Activated naive CD8-positive, alpha-beta T cell (primary cell): ENCODE measurements around the gene MEF2D.
A peak's percentile ranks its signal among the peaks of the same experiment; 100 is the strongest.

Experiments used
- H3K27ac Mint-ChIP-seq: one replicate; pipeline ENCODE4 v1.8.0; 2021; ENCODE audit warnings: mixed read lengths
- H3K27me3 Mint-ChIP-seq: one replicate; pipeline ENCODE4 v1.8.0; 2021; ENCODE audit warnings: mixed read lengths
- H3K36me3 Mint-ChIP-seq: one replicate; pipeline ENCODE4 v1.8.0; 2021; ENCODE audit warnings: mixed read lengths
- H3K4me1 Mint-ChIP-seq: one replicate; pipeline ENCODE4 v1.8.0; 2021; ENCODE audit warnings: low read depth, mixed read lengths
- H3K4me3 Mint-ChIP-seq: one replicate; pipeline ENCODE4 v1.8.0; 2021; ENCODE audit warnings: mild to moderate bottlenecking, mixed read lengths
- H3K9me3 Mint-ChIP-seq: one replicate; pipeline ENCODE4 v1.8.0; 2021; ENCODE audit warnings: low read depth, mixed read lengths

MEF2D gene

GRCh38 chr1:156532374-156532773, 31.8 kb upstream of the MEF2D start:
- Mint-ChIP-seq H3K36me3 (no peaks in the 10 kb centered on the region), H3K9me3 (no peaks in the 10 kb centered on the region), H3K27ac (no peak overlapping the region), H3K4me1 (peaks cover 16% of the 10 kb centered on the region), H3K4me3 (no peak overlapping the region), H3K27me3 (no peaks in the 10 kb centered on the region)

- H3K9me3 Mint-ChIP-seq: no peaks in the 10 kb centered on the region
- H3K27ac Mint-ChIP-seq: no peak overlapping the region
- H3K4me3 Mint-ChIP-seq: no peak overlapping the region
- no peaks in the 10 kb centered on the region for H3K36me3 Mint-ChIP-seq
- peaks cover 32% of the 10 kb centered on the region for H3K4me1 Mint-ChIP-seq
- H3K27me3 Mint-ChIP-seq: no peaks in the 10 kb centered on the region
Observed at GRCh38 chr1:156530006-156530405, 29.4 kb upstream of the MEF2D start.

- Mint-ChIP-seq H3K27me3 (no peaks in the 10 kb centered on the region), H3K4me1 (peaks cover 43% of the 10 kb centered on the region), H3K27ac (peak overlapping the region; percentile 18), H3K36me3 (no peaks in the 10 kb centered on the region), H3K9me3 (no peaks in the 10 kb centered on the region), H3K4me3 (no peak overlapping the region)
Observed at GRCh38 chr1:156528875-156529425, 28.4 kb upstream of the MEF2D start.

GRCh38 chr1:156528231-156528630, 27.7 kb upstream of the MEF2D start:
- Mint-ChIP-seq H3K27ac (no peak overlapping the region), H3K36me3 (no peaks in the 10 kb centered on the region), H3K4me3 (peak overlapping the region; percentile 18), H3K27me3 (no peaks in the 10 kb centered on the region), H3K9me3 (no peaks in the 10 kb centered on the region), H3K4me1 (peaks cover 45% of the 10 kb centered on the region)

GRCh38 chr1:156527584-156527983, 27.0 kb upstream of the MEF2D start:
- H3K4me3 Mint-ChIP-seq: no peak overlapping the region
- H3K9me3 Mint-ChIP-seq: no peaks in the 10 kb centered on the region
- H3K4me1 Mint-ChIP-seq: peaks cover 45% of the 10 kb centered on the region
- H3K27ac Mint-ChIP-seq: no peak overlapping the region
- H3K27me3 Mint-ChIP-seq: no peaks in the 10 kb centered on the region
- H3K36me3 Mint-ChIP-seq: no peaks in the 10 kb centered on the region

GRCh38 chr1:156525856-156526489, 25.4 kb upstream of the MEF2D start:
- Mint-ChIP-seq H3K27ac (no peak overlapping the region), H3K4me3 (peak overlapping the region; percentile 32), H3K4me1 (peaks cover 45% of the 10 kb centered on the region), H3K36me3 (no peaks in the 10 kb centered on the region), H3K9me3 (no peaks in the 10 kb centered on the region), H3K27me3 (no peaks in the 10 kb centered on the region)

- Mint-ChIP-seq H3K4me1 (peaks cover 45% of the 10 kb centered on the region), H3K36me3 (no peaks in the 10 kb centered on the region), H3K4me3 (peak overlapping the region; percentile 76), H3K27ac (peak overlapping the region; percentile 66), H3K27me3 (no peaks in the 10 kb centered on the region), H3K9me3 (no peaks in the 10 kb centered on the region)
Observed at GRCh38 chr1:156525071-156525501, 24.5 kb upstream of the MEF2D start.

- peaks cover 45% of the 10 kb centered on the region for H3K4me1 Mint-ChIP-seq
- peak overlapping the region; percentile 77 for H3K27ac Mint-ChIP-seq
- peak overlapping the region; percentile 76 for H3K4me3 Mint-ChIP-seq
- H3K27me3 Mint-ChIP-seq: no peaks in the 10 kb centered on the region
- H3K9me3 Mint-ChIP-seq: no peaks in the 10 kb centered on the region
- no peaks in the 10 kb centered on the region for H3K36me3 Mint-ChIP-seq
Observed at GRCh38 chr1:156524481-156524869, 23.9 kb upstream of the MEF2D start.

- Mint-ChIP-seq H3K4me3 (peak overlapping the region; percentile 76), H3K36me3 (no peaks in the 10 kb centered on the region)
Observed at GRCh38 chr1:156523801-156524480, 23.4 kb upstream of the MEF2D start.

GRCh38 chr1:156522443-156522970, 21.9 kb upstream of the MEF2D start:
- H3K4me3 Mint-ChIP-seq: no peak overlapping the region
- H3K27me3 Mint-ChIP-seq: no peaks in the 10 kb centered on the region
- no peaks in the 10 kb centered on the region for H3K36me3 Mint-ChIP-seq
- H3K4me1 Mint-ChIP-seq: peaks cover 30% of the 10 kb centered on the region
- no peak overlapping the region for H3K27ac Mint-ChIP-seq
- no peaks in the 10 kb centered on the region for H3K9me3 Mint-ChIP-seq

More at GRCh38 chr1:156523801-156524480, 23.4 kb upstream of the MEF2D start:
- no peaks in the 10 kb centered on the region for H3K9me3 Mint-ChIP-seq
- peaks cover 43% of the 10 kb centered on the region for H3K4me1 Mint-ChIP-seq
- H3K27ac Mint-ChIP-seq: peak overlapping the region; percentile 77
- H3K27me3 Mint-ChIP-seq: no peaks in the 10 kb centered on the region

GRCh38 chr1:156517748-156518147, 17.2 kb upstream of the MEF2D start:
- H3K9me3 Mint-ChIP-seq: no peaks in the 10 kb centered on the region
- no peaks in the 10 kb centered on the region for H3K4me1 Mint-ChIP-seq
- H3K4me3 Mint-ChIP-seq: no peak overlapping the region
- no peak overlapping the region for H3K27ac Mint-ChIP-seq
- H3K36me3 Mint-ChIP-seq: no peaks in the 10 kb centered on the region
- no peaks in the 10 kb centered on the region for H3K27me3 Mint-ChIP-seq

GRCh38 chr1:156516821-156517220, 16.2 kb upstream of the MEF2D start:
- H3K27ac Mint-ChIP-seq: no peak overlapping the region

GRCh38 chr1:156515956-156516355, 15.4 kb upstream of the MEF2D start:
- no peaks in the 10 kb centered on the region for H3K9me3 Mint-ChIP-seq
- H3K27me3 Mint-ChIP-seq: no peaks in the 10 kb centered on the region
- peaks cover 3% of the 10 kb centered on the region for H3K4me1 Mint-ChIP-seq
- no peak overlapping the region for H3K4me3 Mint-ChIP-seq
- H3K36me3 Mint-ChIP-seq: no peaks in the 10 kb centered on the region
- no peak overlapping the region for H3K27ac Mint-ChIP-seq

More at GRCh38 chr1:156516821-156517220, 16.2 kb upstream of the MEF2D start:
- Mint-ChIP-seq H3K36me3 (no peaks in the 10 kb centered on the region), H3K4me3 (no peak overlapping the region), H3K4me1 (peaks cover under 1% of the 10 kb centered on the region), H3K27me3 (no peaks in the 10 kb centered on the region), H3K9me3 (no peaks in the 10 kb centered on the region)

GRCh38 chr1:156513185-156513584, 12.6 kb upstream of the MEF2D start:
- H3K27me3 Mint-ChIP-seq: no peaks in the 10 kb centered on the region
- no peaks in the 10 kb centered on the region for H3K9me3 Mint-ChIP-seq
- peaks cover 15% of the 10 kb centered on the region for H3K4me1 Mint-ChIP-seq
- no peak overlapping the region for H3K27ac Mint-ChIP-seq
- no peak overlapping the region for H3K4me3 Mint-ChIP-seq
- no peaks in the 10 kb centered on the region for H3K36me3 Mint-ChIP-seq

- Mint-ChIP-seq H3K4me1 (peaks cover 27% of the 10 kb centered on the region), H3K27me3 (no peaks in the 10 kb centered on the region)
Observed at GRCh38 chr1:156511644-156512043, 11.1 kb upstream of the MEF2D start.

More at GRCh38 chr1:156511644-156512043, 11.1 kb upstream of the MEF2D start:
- Mint-ChIP-seq H3K27ac (no peak overlapping the region), H3K9me3 (no peaks in the 10 kb centered on the region), H3K36me3 (no peaks in the 10 kb centered on the region), H3K4me3 (no peak overlapping the region)
